GM23248 (cell line): Measurements from ENCODE around the gene LRSAM1.

ENCODE experiments used
- EZH2 ChIP-seq: fragments of 200-600 bp; sonication (generic); IDR thresholded peaks from 2 replicates; pipeline ENCODE4 v1.6.1; 2018; ENCODE audit warnings: antibody characterized with exemption, mild to moderate bottlenecking; ENCODE audit not compliant: insufficient read depth, poor library complexity, severe bottlenecking
- EZH2phosphoT487 ChIP-seq: fragments of 200-600 bp; sonication (generic); IDR thresholded peaks from 2 replicates; pipeline ENCODE4 v1.6.1; 2018; ENCODE audit warnings: antibody characterized with exemption, moderate library complexity, mild to moderate bottlenecking, low read depth; ENCODE audit not compliant: insufficient read depth

- TF ChIP-seq EZH2 (no peak), EZH2phosphoT487 (no peak)
Measured at GRCh38 chr9:127505396-127506116, 54.2 kb downstream of the LRSAM1 start.
